ENCODE measurements around the gene PLSCR1. TPM values are rescaled to one million over a fixed set of nuclear protein-coding genes. Genes with fewer than 3 reads are reported as not detected.

The PLSCR1 gene
- total RNA-seq, 3 donors from 2014 or later (not counting 1 experiment from before 2014, with no cell fraction given): 24.2 to 38.2 (median 35.2) TPM

- H3K27me3 Mint-ChIP-seq (ENCODE audit: low read depth in 2 of 2): no peaks in the 10 kb centered on the region
- Histone ChIP-seq H3K9me3 (ENCODE audit: control insufficient read depth, insufficient read depth, low read length) (no peaks in the 10 kb centered on the region), H3K27ac (ENCODE audit: low read length) (no peak overlapping the region), H3K4me1 (ENCODE audit: control insufficient read depth, insufficient read depth, low read length) (peaks cover 16% of the 10 kb centered on the region), H3K36me3 (ENCODE audit: control insufficient read depth, insufficient read depth, low read length) (no peaks in the 10 kb centered on the region), H3K27me3 (ENCODE audit: control insufficient read depth, insufficient read depth, low read length) (no peaks in the 10 kb centered on the region), H3K4me3 (ENCODE audit: low read length) (no peak overlapping the region)
- intact Hi-C loops (cut with micrococcal nuclease): no loop called here
- no peak for TF ChIP-seq CTCF (IDR thresholded peaks at IDR 0.05)
- peaks cover 65 to 68% of the 10 kb centered on the region in 2 donors for H3K4me1 Mint-ChIP-seq
- no peak overlapping the region for H3K4me3 Mint-ChIP-seq
- H3K36me3 Mint-ChIP-seq: no peaks in the 10 kb centered on the region
- no peaks in the 10 kb centered on the region for H3K9me3 Mint-ChIP-seq
- WGBS (ENCODE audit: insufficient coverage): 83% methylated on average over 2 of the region's 3 CpGs
- no peak for ATAC-seq
- no peak for DNase-seq
- H3K27ac Mint-ChIP-seq: peak overlapping the region in 1 of 2 donors; percentile 49
Observed at GRCh38 chr3:146539315-146539714, 5.1 kb downstream of the PLSCR1 start.

- intact Hi-C loops (cut with micrococcal nuclease): no loop called here
- Mint-ChIP-seq H3K9me3 (no peaks in the 10 kb centered on the region), H3K36me3 (peaks cover 8% of the 10 kb centered on the region), H3K4me3 (no peak overlapping the region), H3K4me1 (peaks cover 51 to 53% of the 10 kb centered on the region in 2 donors), H3K27me3 (ENCODE audit: low read depth in 2 of 2) (no peaks in the 10 kb centered on the region), H3K27ac (no peak overlapping the region)
- H3K9me3 ChIP-seq (ENCODE audit: control insufficient read depth, insufficient read depth, low read length): no peaks in the 10 kb centered on the region
- 100% methylated on average over 3 of the region's 3 CpGs for WGBS (ENCODE audit: insufficient coverage)
- no peak overlapping the region for H3K27ac ChIP-seq (ENCODE audit: low read length)
- peaks cover 7% of the 10 kb centered on the region for H3K4me1 ChIP-seq (ENCODE audit: control insufficient read depth, insufficient read depth, low read length)
- no peaks in the 10 kb centered on the region for H3K27me3 ChIP-seq (ENCODE audit: control insufficient read depth, insufficient read depth, low read length)
- TF ChIP-seq CTCF (IDR thresholded peaks at IDR 0.05): no peak
- DNase-seq (no peak), ATAC-seq (no peak)
- H3K36me3 ChIP-seq (ENCODE audit: control insufficient read depth, insufficient read depth, low read length): peaks cover 1% of the 10 kb centered on the region
- no peak overlapping the region for H3K4me3 ChIP-seq (ENCODE audit: low read length)
Observed at GRCh38 chr3:146537603-146538002, 6.8 kb downstream of the PLSCR1 start.

- H3K36me3 Mint-ChIP-seq: peaks cover 8% of the 10 kb centered on the region
- peaks cover 41 to 44% of the 10 kb centered on the region in 2 donors for H3K4me1 Mint-ChIP-seq
- H3K4me3 ChIP-seq (ENCODE audit: low read length): no peak overlapping the region
Observed at GRCh38 chr3:146536681-146537080, 7.7 kb downstream of the PLSCR1 start.

More at GRCh38 chr3:146536681-146537080, 7.7 kb downstream of the PLSCR1 start:
- intact Hi-C loops (cut with micrococcal nuclease): no loop called here
- Mint-ChIP-seq H3K9me3 (no peaks in the 10 kb centered on the region), H3K27me3 (ENCODE audit: low read depth in 2 of 2) (no peaks in the 10 kb centered on the region), H3K27ac (peak overlapping the region in 1 of 2 donors; percentile 0), H3K4me3 (no peak overlapping the region)
- ATAC-seq: no peak
- no peaks in the 10 kb centered on the region for H3K9me3 ChIP-seq (ENCODE audit: control insufficient read depth, insufficient read depth, low read length)
- H3K36me3 ChIP-seq (ENCODE audit: control insufficient read depth, insufficient read depth, low read length): peaks cover 10% of the 10 kb centered on the region
- peaks cover under 1% of the 10 kb centered on the region for H3K4me1 ChIP-seq (ENCODE audit: control insufficient read depth, insufficient read depth, low read length)
- DNase-seq: no peak
- H3K27ac ChIP-seq (ENCODE audit: low read length): no peak overlapping the region
- H3K27me3 ChIP-seq (ENCODE audit: control insufficient read depth, insufficient read depth, low read length): no peaks in the 10 kb centered on the region
- TF ChIP-seq CTCF (IDR thresholded peaks at IDR 0.05): no peak

All from natural killer cell (primary cell).